Aorta (tissue), 5 donors: ENCODE measurements around the gene RALGAPA2. TPM values are rescaled to one million over a fixed set of nuclear protein-coding genes. Genes with fewer than 3 reads are reported as not detected.

Experiments used
- ATAC-seq: fragments of 200-7000 bp; cut with Tn5 transposase; one replicate; pipeline ENCODE4 v1.9.1; 2022; ENCODE audit warnings: moderate library complexity; ENCODE audit not compliant: low FRiP score
- DNase-seq, 2 donors: peaks; one replicate each; pipeline ENCODE4 v3.0.0-alpha.2; 2020
- H3K27ac ChIP-seq, 2 donors: one replicate each; pipeline ENCODE4 v1.5.1; 2013; ENCODE audit warnings: low read length in 2 of 2, mild to moderate bottlenecking in 2 of 2, moderate library complexity in 2 of 2, control low read depth in 1 of 2, inconsistent platforms in 1 of 2, low read depth in 1 of 2
- H3K27me3 ChIP-seq, 2 donors: one replicate each; pipeline ENCODE4 v1.6.1; 2013; ENCODE audit warnings: control low read depth in 1 of 2, low read length in 1 of 2, mild to moderate bottlenecking in 1 of 2, moderate library complexity in 1 of 2; ENCODE audit not compliant: insufficient read depth in 2 of 2, control insufficient read depth in 1 of 2
- H3K36me3 ChIP-seq, 2 donors: one replicate each; pipeline ENCODE4 v1.6.1; 2013; ENCODE audit warnings: control low read depth in 1 of 2, low read length in 1 of 2, mild to moderate bottlenecking in 1 of 2; ENCODE audit not compliant: insufficient read depth in 2 of 2, control insufficient read depth in 1 of 2
- H3K4me1 ChIP-seq, 2 donors: one replicate each; pipeline ENCODE4 v1.6.1; 2013; ENCODE audit warnings: low read length in 2 of 2, control low read depth in 1 of 2, mild to moderate bottlenecking in 1 of 2, moderate library complexity in 1 of 2; ENCODE audit not compliant: insufficient read depth in 2 of 2, control insufficient read depth in 1 of 2
- H3K4me3 ChIP-seq, 2 donors: one replicate each; pipeline ENCODE4 v1.5.1; 2013; ENCODE audit warnings: low read length in 2 of 2, control low read depth in 1 of 2, mild to moderate bottlenecking in 1 of 2
- H3K9me3 ChIP-seq: one replicate; pipeline ENCODE4 v1.6.1; 2013; ENCODE audit warnings: mild to moderate bottlenecking, low read length; ENCODE audit not compliant: control insufficient read depth
- WGBS, 2 donors: extraction: QIAGEN DNeasy Blood & Tissue Kit; methylation state at CpG; one replicate each; pipeline ENCODE4 v1.1.7; 2013; 5-methylcytosine and 5-hydroxymethylcytosine counted together
- intact Hi-C, 2 donors: fragments of 100-400 bp; cut with DNase I; formaldehyde crosslinking; loops; one replicate each; pipeline versions ENCODE4 v1.14.2 to v1.15.0; 2022
- polyA plus RNA-seq, 2 donors: library from polyadenylated mRNA; stranded (reverse); fragments of 200-250 nt; gene quantifications; one replicate each; pipeline ENCODE4 v1.2.3, GENCODE V29; 2013
- total RNA-seq, 2 donors: library from RNA; stranded (reverse); fragmentation: NEBNext Ultra II Directional; extraction: Animal tissue kit (Norgen Biotek cat#: 25700); gene quantifications; one replicate each; pipeline ENCODE4 v1.2.1, GENCODE V29; 2021
- donor health status: healthy with polysubstance abuse.
- donor health status: Bipolar disorder and iron deficiency.
- donor health status: DM: no; HTN: no; CAD: no.
- donor health status: DM: no; HTN: no; CAD: no.
- donor health status: DM: yes; HTN: yes; CAD: no.

The RALGAPA2 gene
- total and polyA plus RNA-seq, 4 donors = 2.2 to 62.3 (median 19.2) TPM

DNA sequence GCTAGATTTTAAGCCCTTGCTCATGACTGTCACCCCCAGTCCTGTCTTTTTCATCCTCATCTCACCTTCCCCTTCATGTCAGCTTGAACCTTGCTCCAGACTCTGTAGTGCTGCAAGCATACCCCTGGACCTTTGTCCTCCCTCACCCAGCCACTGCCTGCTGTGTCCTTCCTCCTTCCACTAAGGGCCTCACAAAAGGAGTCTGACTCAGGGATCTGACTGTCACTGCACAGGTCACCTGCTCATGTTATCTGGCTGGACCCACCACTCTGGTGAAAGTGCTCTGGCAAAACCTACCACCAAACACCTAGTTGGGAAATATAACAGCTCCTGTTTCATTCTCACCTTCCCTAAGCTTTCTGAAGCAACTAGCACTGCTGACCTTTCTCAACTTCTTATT lies 193.2 kb downstream of the RALGAPA2 start:
- ATAC-seq = no peak
- DNase-seq = no peak
- Histone ChIP-seq H3K27ac (no peak overlapping the region), H3K4me3 (no peak overlapping the region), H3K27me3 (no peaks in the 10 kb centered on the region), H3K9me3 (peaks cover 1% of the 10 kb centered on the region), H3K4me1 (peaks cover 0 to 2% of the 10 kb centered on the region in 2 donors), H3K36me3 (peaks cover 4 to 12% of the 10 kb centered on the region in 2 donors)
- intact Hi-C loops = no loop called here

DNA sequence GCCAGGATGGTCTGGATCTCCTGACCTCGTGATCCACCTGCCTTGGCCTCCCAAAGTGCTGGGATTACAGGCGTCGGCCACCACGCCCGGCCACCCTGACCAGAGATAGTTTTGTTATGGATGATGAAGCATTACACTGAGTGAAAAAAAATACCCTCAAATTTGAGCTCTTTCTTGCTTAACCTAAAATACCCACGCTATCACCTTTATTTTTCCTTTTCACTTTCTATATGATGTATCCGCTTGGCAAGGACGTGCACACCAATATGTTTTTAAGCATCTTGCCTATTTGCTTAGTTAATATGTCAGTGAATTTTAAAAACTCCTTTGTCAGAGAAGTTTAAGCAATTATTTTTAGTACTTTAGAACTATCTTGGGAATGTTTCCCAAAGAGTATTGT lies 194.2 kb downstream of the RALGAPA2 start:
- intact Hi-C loops = no loop called here
- H3K4me1 ChIP-seq = peaks cover 0 to 2% of the 10 kb centered on the region in 2 donors
- H3K27ac ChIP-seq = no peak overlapping the region
- WGBS, 2 donors = 69 to 78% methylated on average over 8 of the region's 8 CpGs
- DNase-seq (no peak), ATAC-seq (no peak)
- H3K27me3 ChIP-seq = no peaks in the 10 kb centered on the region
- H3K4me3 ChIP-seq = no peak overlapping the region
- H3K9me3 ChIP-seq = peaks cover 5% of the 10 kb centered on the region
- peaks cover 4 to 15% of the 10 kb centered on the region in 2 donors for H3K36me3 ChIP-seq

DNA sequence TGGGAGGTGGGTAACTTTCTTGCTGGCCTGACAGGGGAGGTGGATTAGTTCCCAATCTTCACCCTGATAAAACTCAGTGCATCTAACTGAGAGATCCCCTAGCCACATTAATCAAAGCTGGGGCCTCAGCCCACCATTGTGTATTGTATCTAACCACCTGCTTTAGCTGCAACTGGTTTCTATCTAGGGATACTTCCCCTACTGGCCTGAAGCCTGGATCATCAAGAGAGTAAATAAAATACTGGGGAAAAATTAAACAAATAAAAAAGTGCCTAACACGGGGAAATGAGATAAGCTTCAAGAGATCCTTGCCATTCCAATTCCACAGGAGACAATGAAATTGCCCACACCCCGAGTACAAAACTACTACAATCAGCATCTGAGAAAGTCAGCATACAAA lies 195.1 kb downstream of the RALGAPA2 start:
- WGBS, 2 donors = 64 to 78% methylated on average over 2 of the region's 2 CpGs
- Histone ChIP-seq H3K36me3 (peaks cover 4 to 15% of the 10 kb centered on the region in 2 donors), H3K27me3 (no peaks in the 10 kb centered on the region), H3K4me1 (peaks cover 0 to 2% of the 10 kb centered on the region in 2 donors), H3K9me3 (peaks cover 5% of the 10 kb centered on the region), H3K4me3 (no peak overlapping the region), H3K27ac (no peak overlapping the region)
- no peak for DNase-seq
- intact Hi-C loops = no loop called here
- no peak for ATAC-seq

DNA sequence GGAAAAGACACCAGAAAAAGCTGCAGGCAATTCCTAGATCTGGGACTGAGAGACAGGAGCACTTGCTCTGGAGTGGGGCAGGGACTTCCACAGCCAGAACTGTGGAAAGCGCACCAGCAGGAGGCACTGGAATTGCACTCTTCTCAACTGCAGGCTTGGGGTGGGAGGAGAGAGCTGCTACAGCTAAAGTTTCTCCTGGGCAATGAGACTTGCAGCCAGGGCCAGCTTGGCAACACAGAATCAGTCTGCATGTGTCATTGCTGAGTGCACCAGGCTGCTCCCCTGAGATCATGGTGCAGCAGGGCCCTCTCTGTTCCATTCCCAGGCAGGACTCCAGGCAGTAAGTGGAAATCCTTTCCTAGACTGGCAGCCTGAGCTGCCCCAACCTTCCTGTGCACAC lies 198.7 kb downstream of the RALGAPA2 start:
- ATAC-seq = no peak
- no peak overlapping the region for H3K27ac ChIP-seq

DNA sequence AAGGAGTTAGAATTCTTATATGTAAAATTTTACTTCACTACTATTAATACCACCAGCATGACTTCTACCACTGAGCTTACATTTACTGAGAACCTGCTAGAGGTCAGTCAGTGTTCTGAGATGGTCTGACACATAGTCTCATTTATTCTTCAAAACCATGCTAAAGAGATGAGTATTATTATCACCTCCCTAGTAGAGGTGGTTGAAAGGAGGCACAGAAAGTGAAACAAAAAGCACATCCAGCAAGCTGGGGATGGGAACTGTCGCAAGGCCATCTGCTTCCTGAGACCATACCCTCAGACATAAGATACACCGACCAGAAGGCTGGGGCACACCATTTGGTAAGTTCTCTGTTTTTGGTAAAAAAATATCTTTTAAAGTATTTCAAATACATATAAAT lies 206.9 kb downstream of the RALGAPA2 start:
- DNase-seq (no peak), ATAC-seq (no peak)
- no peaks in the 10 kb centered on the region for H3K27me3 ChIP-seq
- H3K4me3 ChIP-seq = no peak overlapping the region
- no peak overlapping the region for H3K27ac ChIP-seq
- no peaks in the 10 kb centered on the region for H3K9me3 ChIP-seq
- H3K4me1 ChIP-seq = no peaks in the 10 kb centered on the region
- 93 to 96% methylated on average over 2 of the region's 2 CpGs for WGBS, 2 donors
- H3K36me3 ChIP-seq = peaks cover 3 to 8% of the 10 kb centered on the region in 2 donors
- intact Hi-C loops = no loop called here

More for the DNA sequence above, 198.7 kb downstream of the RALGAPA2 start:
- DNase-seq = no peak
- WGBS, 2 donors = 90 to 95% methylated on average over 1 of the region's 1 CpG
- peaks cover 4 to 15% of the 10 kb centered on the region in 2 donors for H3K36me3 ChIP-seq
- no peaks in the 10 kb centered on the region for H3K4me1 ChIP-seq
- H3K4me3 ChIP-seq = no peak overlapping the region
- intact Hi-C loops = no loop called here
- no peaks in the 10 kb centered on the region for H3K27me3 ChIP-seq
- H3K9me3 ChIP-seq = peaks cover 5% of the 10 kb centered on the region

DNA sequence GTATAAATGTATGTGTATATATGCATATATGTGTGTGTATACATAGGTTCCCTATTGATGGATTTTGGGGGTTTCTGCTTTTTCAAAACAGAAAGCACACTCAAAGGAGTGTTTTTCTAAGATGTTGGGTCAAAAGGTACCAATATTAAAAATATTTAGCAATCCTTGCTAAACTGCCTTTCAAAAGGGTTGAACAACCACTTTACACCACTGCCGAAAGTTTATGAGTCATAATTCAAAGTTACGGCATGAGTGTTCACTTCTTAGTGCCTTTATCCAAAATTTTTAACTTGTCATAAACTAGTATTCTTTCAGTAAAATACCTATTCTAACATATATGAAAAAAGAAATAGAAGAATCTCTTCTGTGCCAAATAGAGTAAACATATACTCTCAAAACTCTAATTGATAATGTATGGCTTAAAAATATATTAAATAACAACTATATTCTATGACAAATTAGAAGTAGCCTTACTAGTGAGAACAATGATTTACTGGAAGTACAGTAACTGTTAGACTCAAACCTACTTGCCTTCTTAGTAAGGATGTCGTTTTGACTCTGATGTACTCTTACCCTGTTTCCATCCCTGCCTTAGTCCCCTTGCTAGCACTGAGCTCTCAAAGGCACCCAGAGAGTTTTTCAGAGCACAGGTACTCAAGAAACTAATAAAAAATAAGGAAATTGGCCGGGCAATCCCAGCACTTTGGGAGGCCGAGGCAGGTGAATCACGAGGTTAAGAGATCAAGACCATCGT lies 208.5 kb downstream of the RALGAPA2 start:
- no peak overlapping the region for H3K4me3 ChIP-seq
- WGBS, 2 donors = 93 to 96% methylated on average over 7 of the region's 7 CpGs
- ATAC-seq (no peak), DNase-seq (no peak)
- no peaks in the 10 kb centered on the region for H3K4me1 ChIP-seq
- peaks cover 7 to 10% of the 10 kb centered on the region in 2 donors for H3K36me3 ChIP-seq
- H3K9me3 ChIP-seq = no peaks in the 10 kb centered on the region
- H3K27ac ChIP-seq = no peak overlapping the region
- H3K27me3 ChIP-seq = no peaks in the 10 kb centered on the region
- intact Hi-C loops = no loop called here

DNA sequence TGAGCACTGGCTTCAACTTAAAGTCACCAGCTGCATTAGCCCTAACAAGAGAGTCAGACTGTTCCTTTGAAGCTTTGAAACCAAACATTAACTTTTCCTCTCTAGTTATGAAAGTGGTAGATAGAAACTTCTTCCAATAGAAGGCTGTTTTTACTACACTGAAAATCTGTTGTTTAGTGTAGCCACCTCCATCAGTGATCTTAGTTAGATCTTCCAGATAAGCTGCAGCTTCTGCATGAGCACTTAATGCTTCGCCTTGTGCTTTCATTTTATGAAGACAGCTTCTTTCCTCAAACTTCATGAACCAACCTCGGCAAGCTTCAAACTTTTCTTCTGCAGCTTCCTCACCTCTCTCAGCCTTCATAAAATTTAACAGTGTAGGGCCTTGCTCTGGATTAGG lies 211.3 kb downstream of the RALGAPA2 start:
- no peak for ATAC-seq
- Histone ChIP-seq H3K27ac (no peak overlapping the region), H3K9me3 (no peaks in the 10 kb centered on the region), H3K4me3 (no peak overlapping the region), H3K27me3 (no peaks in the 10 kb centered on the region), H3K36me3 (peaks cover 11% of the 10 kb centered on the region in 2 donors), H3K4me1 (no peaks in the 10 kb centered on the region)
- intact Hi-C loops = no loop called here
- DNase-seq = no peak
- WGBS, 2 donors = 89 to 93% methylated on average over 2 of the region's 2 CpGs

DNA sequence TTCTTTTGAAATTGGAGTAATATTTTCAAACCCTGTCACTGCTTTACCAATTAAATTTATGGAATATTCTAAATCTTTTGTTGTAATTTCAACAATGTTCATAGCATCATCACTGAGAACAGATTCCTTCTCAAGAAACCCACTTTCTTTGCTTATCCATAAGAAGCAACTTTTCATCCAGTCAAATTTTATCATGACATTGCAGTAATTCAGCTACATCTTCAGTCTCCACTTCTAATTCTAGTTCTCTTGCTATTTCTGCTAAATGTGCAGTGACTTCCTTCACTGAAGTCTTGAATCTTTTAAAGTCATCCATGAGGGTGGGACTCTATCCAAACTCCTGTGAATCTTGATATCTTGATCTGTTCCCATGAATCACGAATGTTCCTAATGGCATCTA lies 212.1 kb downstream of the RALGAPA2 start:
- Histone ChIP-seq H3K27ac (no peak overlapping the region), H3K27me3 (no peaks in the 10 kb centered on the region), H3K4me3 (no peak overlapping the region), H3K36me3 (peaks cover 11 to 13% of the 10 kb centered on the region in 2 donors), H3K9me3 (no peaks in the 10 kb centered on the region), H3K4me1 (no peaks in the 10 kb centered on the region)
- DNase-seq = no peak
- no peak for ATAC-seq
- intact Hi-C loops = no loop called here
- WGBS, 2 donors = 85 to 87% methylated on average over 1 of the region's 1 CpG

DNA sequence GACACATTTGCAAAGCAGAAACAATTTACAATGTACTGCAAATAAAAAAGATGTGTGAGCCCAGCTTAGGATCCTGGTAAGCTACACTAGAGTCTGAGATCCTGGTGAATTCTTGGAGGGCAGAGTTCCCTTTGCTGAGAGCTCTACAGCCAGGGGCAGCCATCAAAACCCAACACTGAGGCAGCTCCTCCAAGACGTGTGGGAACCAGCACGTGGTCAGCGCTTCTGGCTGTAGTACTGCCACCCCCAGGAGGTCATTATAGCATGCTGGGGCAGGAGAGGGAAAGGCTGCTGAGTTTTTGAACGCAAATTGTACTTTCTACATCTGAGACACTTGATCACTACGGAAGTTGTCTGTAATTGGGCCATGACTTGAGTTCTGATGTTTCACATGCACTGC lies 213.0 kb downstream of the RALGAPA2 start:
- ATAC-seq (no peak), DNase-seq (no peak)
- Histone ChIP-seq H3K4me1 (no peaks in the 10 kb centered on the region), H3K4me3 (no peak overlapping the region), H3K36me3 (peaks cover 11 to 13% of the 10 kb centered on the region in 2 donors), H3K27me3 (no peaks in the 10 kb centered on the region), H3K9me3 (no peaks in the 10 kb centered on the region), H3K27ac (no peak overlapping the region)
- 77 to 81% methylated on average over 5 of the region's 5 CpGs for WGBS, 2 donors
- intact Hi-C loops = no loop called here
